IMR-90 (cell line): Measurements from ENCODE around the gene CPEB1. TPM values are rescaled to one million over a fixed set of nuclear protein-coding genes. Genes with fewer than 3 reads are reported as not detected.

Experiments used
- ATAC-seq: fragments of 200-7000 bp; cut with Tn5 transposase; 2 replicates; pipeline ENCODE4 v1.9.1; 2020; ENCODE audit warnings: low read depth, mild to moderate bottlenecking, moderate library complexity
- BruUV-seq: library from RNA; stranded (reverse); fragments of 400-500 nt; replicated peaks from 2 replicates; lab custom pipeline; 2021; lab: Mats Ljungman, UMichigan
- CTCF ChIA-PET: fragments of 300-600 bp; formaldehyde crosslinking; extraction: SDS; loops from one replicate; lab custom pipeline; 2021; ENCODE audit warnings: antibody characterized with exemption; lab: Yijun Ruan, JAX
- POLR2A ChIA-PET: fragments of 300-600 bp; sonication (Branson Sonifier 250); formaldehyde crosslinking; loops from one replicate; lab custom pipeline; 2022; ENCODE audit warnings: antibody characterized with exemption; ENCODE audit not compliant: unreplicated experiment; lab: Charles Lee
- DNase-seq: peaks from one replicate; pipeline ENCODE4 v3.0.0; 2013
- H2AFZ ChIP-seq: replicated peaks from 2 replicates; pipeline ENCODE3; 2013; ENCODE audit warnings: low read length, mild to moderate bottlenecking; ENCODE audit not compliant: poor library complexity
- H2AK5ac ChIP-seq: 2 replicates; pipeline ENCODE4 v1.6.1; 2013; ENCODE audit warnings: low read depth, low read length, inconsistent platforms
- H2AK9ac ChIP-seq: replicated peaks from 2 replicates; pipeline ENCODE3; 2013; ENCODE audit warnings: mild to moderate bottlenecking, low read depth, low read length, moderate library complexity; ENCODE audit not compliant: poor library complexity
- H2BK120ac ChIP-seq: 2 replicates; pipeline ENCODE4 v1.6.1; 2013; ENCODE audit warnings: low read depth, low read length, inconsistent platforms
- H2BK15ac ChIP-seq: 3 replicates; pipeline ENCODE4 v1.6.1; 2013; ENCODE audit warnings: low read depth, low read length, inconsistent platforms
- H2BK20ac ChIP-seq: 2 replicates; pipeline ENCODE4 v1.6.1; 2013; ENCODE audit warnings: low read depth, mild to moderate bottlenecking, inconsistent platforms, low read length, moderate library complexity
- H2BK5ac ChIP-seq: 2 replicates; pipeline ENCODE4 v1.6.1; 2013; ENCODE audit warnings: mild to moderate bottlenecking, low read depth, low read length, inconsistent platforms; ENCODE audit not compliant: poor library complexity, severe bottlenecking
- H3K14ac ChIP-seq: replicated peaks from 2 replicates; pipeline ENCODE4 v1.6.1; 2013; ENCODE audit warnings: low read depth, low read length, inconsistent platforms
- H3K18ac ChIP-seq: 2 replicates; pipeline ENCODE4 v1.6.1; 2013; ENCODE audit warnings: low read depth, low read length, control low read depth
- H3K23ac ChIP-seq: 2 replicates; pipeline ENCODE4 v1.6.1; 2013; ENCODE audit warnings: low read depth, low read length, inconsistent platforms
- H3K27ac ChIP-seq: 2 replicates; pipeline ENCODE4 v1.5.1; 2013; ENCODE audit warnings: mild to moderate bottlenecking, control low read depth, low read length; ENCODE audit not compliant: insufficient read depth
- H3K27me3 ChIP-seq: 2 replicates; pipeline ENCODE4 v1.6.1; 2013; ENCODE audit warnings: low read length; ENCODE audit not compliant: control insufficient read depth, insufficient read depth
- H3K36me3 ChIP-seq: 2 replicates; pipeline ENCODE4 v1.6.1; 2013; ENCODE audit warnings: low read length, mixed read lengths; ENCODE audit not compliant: control insufficient read depth, insufficient read depth
- H3K4ac ChIP-seq: 2 replicates; pipeline ENCODE4 v1.6.1; 2013; ENCODE audit warnings: low read depth, low read length, inconsistent platforms
- H3K4me1 ChIP-seq: 2 replicates; pipeline ENCODE4 v1.6.1; 2013; ENCODE audit warnings: low read length, mixed read lengths; ENCODE audit not compliant: control insufficient read depth, insufficient read depth
- H3K4me2 ChIP-seq: 2 replicates; pipeline ENCODE4 v1.6.1; 2013; ENCODE audit warnings: low read depth, mild to moderate bottlenecking, control low read depth, low read length, moderate library complexity
- H3K4me3 ChIP-seq: 2 replicates; pipeline ENCODE4 v1.5.1; 2013; ENCODE audit warnings: low read depth, mild to moderate bottlenecking, control low read depth, low read length, moderate library complexity; ENCODE audit not compliant: insufficient read depth
- H3K56ac ChIP-seq: 2 replicates; pipeline ENCODE4 v1.6.1; 2013; ENCODE audit warnings: low read length, inconsistent platforms; ENCODE audit not compliant: insufficient read depth; ENCODE audit errors: extremely low read depth
- H3K79me1 ChIP-seq, 2 experiments: 2 replicates each; pipeline ENCODE4 v1.6.1; 2013; ENCODE audit warnings: low read length in 2 of 2, inconsistent platforms in 1 of 2, low read depth in 1 of 2
- H3K9ac ChIP-seq: 2 replicates; pipeline ENCODE4 v1.6.1; 2013; ENCODE audit warnings: low read depth, low read length, control low read depth
- H3K9me1 ChIP-seq: 2 replicates; pipeline ENCODE4 v1.6.1; 2013; ENCODE audit warnings: low read length, inconsistent platforms; ENCODE audit not compliant: insufficient read depth
- H3K9me3 ChIP-seq: 2 replicates; pipeline ENCODE4 v1.6.1; 2013; ENCODE audit warnings: low read length; ENCODE audit not compliant: control insufficient read depth, insufficient read depth
- H4K20me1 ChIP-seq: 2 replicates; pipeline ENCODE4 v1.6.1; 2013; ENCODE audit warnings: low read length, inconsistent platforms; ENCODE audit not compliant: insufficient read depth
- H4K5ac ChIP-seq: 2 replicates; pipeline ENCODE4 v1.6.1; 2013; ENCODE audit warnings: mild to moderate bottlenecking, low read depth, low read length, control low read depth
- H4K8ac ChIP-seq, 2 experiments: 2 replicates each; pipeline ENCODE4 v1.6.1; 2013; ENCODE audit warnings: low read depth in 2 of 2, low read length in 2 of 2, control low read depth in 1 of 2, inconsistent platforms in 1 of 2
- H4K91ac ChIP-seq: 2 replicates; pipeline ENCODE4 v1.6.1; 2013; ENCODE audit warnings: low read depth, low read length, inconsistent platforms; ENCODE audit not compliant: insufficient read depth
- BHLHE40 ChIP-seq: fragments of 150-350 bp; IDR thresholded peaks from 2 replicates; pipeline ENCODE4 v1.6.1; 2016; ENCODE audit warnings: mild to moderate bottlenecking, low read depth, low read length
- CEBPB ChIP-seq: IDR thresholded peaks from 2 replicates; pipeline ENCODE4 v1.6.1; 2012; ENCODE audit warnings: low read depth, low read length, improper control_type of control experiment
- CHD1 ChIP-seq: IDR thresholded peaks from 2 replicates; pipeline ENCODE4 v1.6.1; 2012; ENCODE audit warnings: low read depth, low read length, improper control_type of control experiment
- MAZ ChIP-seq: IDR thresholded peaks from 2 replicates; pipeline ENCODE4 v1.6.1; 2012; ENCODE audit warnings: low read depth, mild to moderate bottlenecking, low read length, improper control_type of control experiment, moderate library complexity, borderline replicate concordance
- NFE2L2 ChIP-seq: fragments of 150-350 bp; IDR thresholded peaks from 2 replicates; pipeline ENCODE4 v1.6.1; 2016; ENCODE audit warnings: low read depth, mild to moderate bottlenecking, low read length
- POLR2A ChIP-seq: IDR thresholded peaks from 2 replicates; pipeline ENCODE4 v1.6.1; 2012; ENCODE audit warnings: mild to moderate bottlenecking, low read depth, low read length
- SMC3 ChIP-seq: fragments of 150-350 bp; IDR thresholded peaks from 2 replicates; pipeline ENCODE4 v1.6.1; 2016; ENCODE audit warnings: low read depth, mild to moderate bottlenecking, antibody characterized with exemption, low read length, moderate library complexity
- WGBS, 2 experiments: methylation state at CpG; one replicate each; pipeline versions ENCODE4 v1.1.5 to v1.1.7; 2013; ENCODE audit warnings: missing lambda C conversion rate in 2 of 2; ENCODE audit not compliant: insufficient read length in 1 of 2; ENCODE audit errors: extremely low coverage in 2 of 2; 5-methylcytosine and 5-hydroxymethylcytosine counted together
- dilution Hi-C: fragments of 300-500 bp; cut with HindIII; formaldehyde crosslinking; loops from one replicate; pipeline ENCODE4 v1.14.3; 2018; ENCODE audit warnings: low sequenced_read_pairs; ENCODE audit not compliant: unreplicated experiment
- in situ Hi-C: fragments of 300-500 bp; cut with MboI; formaldehyde crosslinking; loops from 3 replicates; pipeline ENCODE4 v1.14.3; 2019; ENCODE audit warnings: low sequenced_read_pairs, inconsistent platforms, mixed read lengths
- intact Hi-C: fragments of 100-400 bp; cut with micrococcal nuclease; formaldehyde crosslinking; loops from 2 replicates; pipeline ENCODE4 v1.10.0; 2022
- polyA plus RNA-seq, 3 experiments: library from polyadenylated mRNA; depleted of rRNA; stranded (reverse); fragments of >200 nt; gene quantifications; 2 replicates each; pipeline ENCODE4 v1.2.3, GENCODE V29; 2012; ENCODE audit warnings: low replicate concordance in 1 of 3
- total RNA-seq: library from RNA; depleted of rRNA; stranded (reverse); fragments of >200 nt; gene quantifications from 2 replicates; pipeline ENCODE4 v1.2.3, GENCODE V29; 2012
- TF ChIP-seq, protein P1 (sequence below): fragments of 150-350 bp; IDR thresholded peaks from 2 replicates; pipeline ENCODE4 v1.6.1; 2017; ENCODE audit warnings: mild to moderate bottlenecking, antibody characterized with exemption, low read length, low read depth

CPEB1 gene
- total and polyA plus RNA-seq, 2 of the 4 experiments (the other 2 are of a cell fraction): 8.9 to 12.5 TPM

DNA sequence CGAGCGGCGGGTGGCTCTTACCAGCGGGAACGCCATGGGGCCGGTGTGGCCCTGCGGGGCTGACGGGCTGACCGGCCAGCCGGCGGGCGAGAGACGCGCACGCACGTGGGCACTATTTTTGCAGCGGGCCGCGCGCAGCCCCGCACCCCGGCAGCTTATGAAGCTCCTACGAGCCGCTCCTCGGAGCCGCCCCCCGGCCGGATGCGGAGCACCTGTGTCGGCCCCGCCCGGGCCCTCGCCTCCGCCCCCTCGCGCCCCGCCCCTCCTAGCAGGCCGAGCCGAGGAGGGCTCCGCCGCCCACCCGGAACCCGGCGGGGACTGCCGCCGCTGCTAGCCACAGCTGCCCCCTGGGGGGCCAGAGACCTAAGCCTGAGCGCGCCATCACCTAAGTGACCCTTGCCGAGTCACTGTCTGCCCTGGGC, 683 bp upstream of the CPEB1 start:
- H2BK15ac ChIP-seq: no peak overlapping the region
- no peaks in the 10 kb centered on the region for H4K20me1 ChIP-seq
- no peak overlapping the region for H3K14ac ChIP-seq
- peak overlapping the region; percentile 88 for H2AFZ ChIP-seq
- H3K9me1 ChIP-seq: no peaks in the 10 kb centered on the region
- ATAC-seq (no peak), DNase-seq (no peak)
- no peaks in the 10 kb centered on the region for H3K4me1 ChIP-seq
- TF ChIP-seq MAZ (no peak), SMC3 (no peak), BHLHE40 (no peak), POLR2A (no peak), CHD1 (no peak), NFE2L2 (no peak), CEBPB (no peak)
- TF ChIP-seq, protein P1, sequence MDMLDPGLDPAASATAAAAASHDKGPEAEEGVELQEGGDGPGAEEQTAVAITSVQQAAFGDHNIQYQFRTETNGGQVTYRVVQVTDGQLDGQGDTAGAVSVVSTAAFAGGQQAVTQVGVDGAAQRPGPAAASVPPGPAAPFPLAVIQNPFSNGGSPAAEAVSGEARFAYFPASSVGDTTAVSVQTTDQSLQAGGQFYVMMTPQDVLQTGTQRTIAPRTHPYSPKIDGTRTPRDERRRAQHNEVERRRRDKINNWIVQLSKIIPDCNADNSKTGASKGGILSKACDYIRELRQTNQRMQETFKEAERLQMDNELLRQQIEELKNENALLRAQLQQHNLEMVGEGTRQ: no peak
- no peak overlapping the region for H2AK5ac ChIP-seq
- peak overlapping the region; percentile 63 for H3K4me3 ChIP-seq
- intact Hi-C loops: loop anchor here (1.0 to 10.0 kb wide), 2 partner anchors 108 to 357 kb away; partner anchors contain the start of gene RPS17
- H3K4me2 ChIP-seq: peak overlapping the region; percentile 82
- H3K23ac ChIP-seq: no peak overlapping the region
- CTCF ChIA-PET: no interaction called here
- POLR2A ChIA-PET: no interaction called here
- H2AK9ac ChIP-seq: no peak overlapping the region
- H4K5ac ChIP-seq: no peak overlapping the region
- H2BK120ac ChIP-seq: no peak overlapping the region
- no peak overlapping the region for H2BK5ac ChIP-seq
- no TSS peak for BruUV-seq
- H3K18ac ChIP-seq: no peak overlapping the region
- no peak overlapping the region for H4K8ac ChIP-seq
- peaks cover 45% of the 10 kb centered on the region for H3K27me3 ChIP-seq
- H3K9me3 ChIP-seq: peaks cover 2% of the 10 kb centered on the region; the same call in 1 of the 2 replicates
- no peaks in the 10 kb centered on the region for H3K79me1 ChIP-seq
- H3K36me3 ChIP-seq: no peaks in the 10 kb centered on the region
- no peak overlapping the region for H3K56ac ChIP-seq
- H3K9ac ChIP-seq: no peak overlapping the region
- H3K4ac ChIP-seq: no peak overlapping the region
- dilution Hi-C loops: no loop called here
- no peak overlapping the region for H4K91ac ChIP-seq
- H2BK20ac ChIP-seq: no peak overlapping the region
- H3K27ac ChIP-seq: no peak overlapping the region
- in situ Hi-C loops: no loop called here
- 0% methylated on average over 21 of the region's 49 CpGs; no CpG with 5 or more reads in 1 of the 2 experiments for WGBS, 2 experiments
